HepG2 (cell line): Measurements from ENCODE around the gene TMEM132D.

ENCODE experiments used
- AFF4 ChIP-seq: sonication (generic); formaldehyde crosslinking; IDR thresholded peaks from 2 replicates; pipeline ENCODE4 v1.4.0; 2020; ENCODE audit warnings: missing genetic modification reagents
- POLR2A ChIP-seq, 2 experiments: IDR thresholded peaks; 2 replicates each; pipeline ENCODE4 v1.6.1; 2011; ENCODE audit warnings: low read depth in 2 of 2, low read length in 2 of 2, mild to moderate bottlenecking in 1 of 2, moderate library complexity in 1 of 2; ENCODE audit not compliant: insufficient read depth in 1 of 2

GRCh38 chr12:129599406-129599805 is 304.4 kb downstream of the TMEM132D start:
- TF ChIP-seq POLR2A (IDR thresholded peaks at IDR 0.05; ENCODE audit: insufficient read depth in 1 of 2, low read depth in 2 of 2, low read length in 2 of 2) (no peak), AFF4 (no peak)
